Left ventricle myocardium inferior (tissue), 1 donor: ENCODE results near the gene FOXK2. TPM values are rescaled to one million over a fixed set of nuclear protein-coding genes. Genes with fewer than 3 reads are reported as not detected.

ENCODE experiments used
- total RNA-seq: library from RNA; stranded (reverse); fragmentation: NEBNext Ultra II Directional; extraction: Animal tissue kit (Norgen Biotek cat#: 25700); gene quantifications from one replicate; pipeline ENCODE4 v1.2.1, GENCODE V29; 2021
- donor health status: DM: no; HTN: yes; CAD: no; lungs with severe emphysema.

Gene FOXK2
- total RNA-seq, 1 donor from 2014 or later, result 41.6 TPM

Other genes starting within 250 kb of the FOXK2 start
- 61.8 TPM for gene CSNK1D, start 246.0 kb upstream of the FOXK2 start, total RNA-seq
- gene CD7, start 202.1 kb upstream of the FOXK2 start, total RNA-seq, result 0.47 TPM
- gene SECTM1, start 186.0 kb upstream of the FOXK2 start, total RNA-seq, result 3.9 TPM
- not detected for gene TEX19, start 160.5 kb upstream of the FOXK2 start, total RNA-seq
- 1.4 TPM for gene UTS2R, start 148.0 kb upstream of the FOXK2 start, total RNA-seq
- 14.1 TPM for gene HEXD, start 101.4 kb upstream of the FOXK2 start, total RNA-seq
- 28.0 TPM for gene OGFOD3, start 101.1 kb upstream of the FOXK2 start, total RNA-seq
- gene CYBC1, start 69.0 kb upstream of the FOXK2 start, total RNA-seq, result 23.8 TPM
- 69.2 TPM for gene NARF, start 61.0 kb upstream of the FOXK2 start, total RNA-seq
- gene WDR45B, start 128.7 kb downstream of the FOXK2 start, total RNA-seq, result 41.4 TPM
- 22.4 TPM for gene RAB40B, start 179.0 kb downstream of the FOXK2 start, total RNA-seq
- gene FN3KRP, start 197.0 kb downstream of the FOXK2 start, total RNA-seq, result 13.6 TPM
- gene FN3K, start 215.9 kb downstream of the FOXK2 start, total RNA-seq, result 79.1 TPM
- gene TBCD, start 232.3 kb downstream of the FOXK2 start, total RNA-seq, result 48.0 TPM